IMR-90 (cell line): ENCODE results near the gene TSACC. TPM values are rescaled to one million over a fixed set of nuclear protein-coding genes. Genes with fewer than 3 reads are reported as not detected.

Experiments
- ATAC-seq: fragments of 200-7000 bp; cut with Tn5 transposase; 2 replicates; pipeline ENCODE4 v1.9.1; 2020; ENCODE audit warnings: low read depth, mild to moderate bottlenecking, moderate library complexity
- BruUV-seq: library from RNA; stranded (reverse); fragments of 400-500 nt; replicated peaks from 2 replicates; lab custom pipeline; 2021; lab: Mats Ljungman, UMichigan
- CTCF ChIA-PET: fragments of 300-600 bp; formaldehyde crosslinking; extraction: SDS; loops from one replicate; lab custom pipeline; 2021; ENCODE audit warnings: antibody characterized with exemption; lab: Yijun Ruan, JAX
- POLR2A ChIA-PET: fragments of 300-600 bp; sonication (Branson Sonifier 250); formaldehyde crosslinking; loops from one replicate; lab custom pipeline; 2022; ENCODE audit warnings: antibody characterized with exemption; ENCODE audit not compliant: unreplicated experiment; lab: Charles Lee
- DNase-seq: peaks from one replicate; pipeline ENCODE4 v3.0.0; 2013
- H2AFZ ChIP-seq: replicated peaks from 2 replicates; pipeline ENCODE3; 2013; ENCODE audit warnings: low read length, mild to moderate bottlenecking; ENCODE audit not compliant: poor library complexity
- H2AK5ac ChIP-seq: 2 replicates; pipeline ENCODE4 v1.6.1; 2013; ENCODE audit warnings: low read depth, low read length, inconsistent platforms
- H2AK9ac ChIP-seq: replicated peaks from 2 replicates; pipeline ENCODE3; 2013; ENCODE audit warnings: mild to moderate bottlenecking, low read depth, low read length, moderate library complexity; ENCODE audit not compliant: poor library complexity
- H2BK120ac ChIP-seq: 2 replicates; pipeline ENCODE4 v1.6.1; 2013; ENCODE audit warnings: low read depth, low read length, inconsistent platforms
- H2BK15ac ChIP-seq: 3 replicates; pipeline ENCODE4 v1.6.1; 2013; ENCODE audit warnings: low read depth, low read length, inconsistent platforms
- H2BK20ac ChIP-seq: 2 replicates; pipeline ENCODE4 v1.6.1; 2013; ENCODE audit warnings: low read depth, mild to moderate bottlenecking, inconsistent platforms, low read length, moderate library complexity
- H2BK5ac ChIP-seq: 2 replicates; pipeline ENCODE4 v1.6.1; 2013; ENCODE audit warnings: mild to moderate bottlenecking, low read depth, low read length, inconsistent platforms; ENCODE audit not compliant: poor library complexity, severe bottlenecking
- H3K14ac ChIP-seq: replicated peaks from 2 replicates; pipeline ENCODE4 v1.6.1; 2013; ENCODE audit warnings: low read depth, low read length, inconsistent platforms
- H3K18ac ChIP-seq: 2 replicates; pipeline ENCODE4 v1.6.1; 2013; ENCODE audit warnings: low read depth, low read length, control low read depth
- H3K23ac ChIP-seq: 2 replicates; pipeline ENCODE4 v1.6.1; 2013; ENCODE audit warnings: low read depth, low read length, inconsistent platforms
- H3K27ac ChIP-seq: 2 replicates; pipeline ENCODE4 v1.5.1; 2013; ENCODE audit warnings: mild to moderate bottlenecking, control low read depth, low read length; ENCODE audit not compliant: insufficient read depth
- H3K27me3 ChIP-seq: 2 replicates; pipeline ENCODE4 v1.6.1; 2013; ENCODE audit warnings: low read length; ENCODE audit not compliant: control insufficient read depth, insufficient read depth
- H3K36me3 ChIP-seq: 2 replicates; pipeline ENCODE4 v1.6.1; 2013; ENCODE audit warnings: low read length, mixed read lengths; ENCODE audit not compliant: control insufficient read depth, insufficient read depth
- H3K4ac ChIP-seq: 2 replicates; pipeline ENCODE4 v1.6.1; 2013; ENCODE audit warnings: low read depth, low read length, inconsistent platforms
- H3K4me1 ChIP-seq: 2 replicates; pipeline ENCODE4 v1.6.1; 2013; ENCODE audit warnings: low read length, mixed read lengths; ENCODE audit not compliant: control insufficient read depth, insufficient read depth
- H3K4me2 ChIP-seq: 2 replicates; pipeline ENCODE4 v1.6.1; 2013; ENCODE audit warnings: low read depth, mild to moderate bottlenecking, control low read depth, low read length, moderate library complexity
- H3K4me3 ChIP-seq: 2 replicates; pipeline ENCODE4 v1.5.1; 2013; ENCODE audit warnings: low read depth, mild to moderate bottlenecking, control low read depth, low read length, moderate library complexity; ENCODE audit not compliant: insufficient read depth
- H3K56ac ChIP-seq: 2 replicates; pipeline ENCODE4 v1.6.1; 2013; ENCODE audit warnings: low read length, inconsistent platforms; ENCODE audit not compliant: insufficient read depth; ENCODE audit errors: extremely low read depth
- H3K79me1 ChIP-seq, 2 experiments: 2 replicates each; pipeline ENCODE4 v1.6.1; 2013; ENCODE audit warnings: low read length in 2 of 2, inconsistent platforms in 1 of 2, low read depth in 1 of 2
- H3K9ac ChIP-seq: 2 replicates; pipeline ENCODE4 v1.6.1; 2013; ENCODE audit warnings: low read depth, low read length, control low read depth
- H3K9me1 ChIP-seq: 2 replicates; pipeline ENCODE4 v1.6.1; 2013; ENCODE audit warnings: low read length, inconsistent platforms; ENCODE audit not compliant: insufficient read depth
- H3K9me3 ChIP-seq: 2 replicates; pipeline ENCODE4 v1.6.1; 2013; ENCODE audit warnings: low read length; ENCODE audit not compliant: control insufficient read depth, insufficient read depth
- H4K20me1 ChIP-seq: 2 replicates; pipeline ENCODE4 v1.6.1; 2013; ENCODE audit warnings: low read length, inconsistent platforms; ENCODE audit not compliant: insufficient read depth
- H4K5ac ChIP-seq: 2 replicates; pipeline ENCODE4 v1.6.1; 2013; ENCODE audit warnings: mild to moderate bottlenecking, low read depth, low read length, control low read depth
- H4K8ac ChIP-seq, 2 experiments: 2 replicates each; pipeline ENCODE4 v1.6.1; 2013; ENCODE audit warnings: low read depth in 2 of 2, low read length in 2 of 2, control low read depth in 1 of 2, inconsistent platforms in 1 of 2
- H4K91ac ChIP-seq: 2 replicates; pipeline ENCODE4 v1.6.1; 2013; ENCODE audit warnings: low read depth, low read length, inconsistent platforms; ENCODE audit not compliant: insufficient read depth
- MAZ ChIP-seq: IDR thresholded peaks from 2 replicates; pipeline ENCODE4 v1.6.1; 2012; ENCODE audit warnings: low read depth, mild to moderate bottlenecking, low read length, improper control_type of control experiment, moderate library complexity, borderline replicate concordance
- MXI1 ChIP-seq: IDR thresholded peaks from 2 replicates; pipeline ENCODE4 v1.6.1; 2012; ENCODE audit warnings: low read depth, mild to moderate bottlenecking, low read length, moderate library complexity, borderline replicate concordance
- NFE2L2 ChIP-seq: fragments of 150-350 bp; IDR thresholded peaks from 2 replicates; pipeline ENCODE4 v1.6.1; 2016; ENCODE audit warnings: low read depth, mild to moderate bottlenecking, low read length
- RAD21 ChIP-seq: IDR thresholded peaks from 2 replicates; pipeline ENCODE4 v1.6.1; 2012; ENCODE audit warnings: low read length, improper control_type of control experiment
- RCOR1 ChIP-seq: IDR thresholded peaks from 2 replicates; pipeline ENCODE4 v1.6.1; 2012; ENCODE audit warnings: mild to moderate bottlenecking, low read length, improper control_type of control experiment; ENCODE audit not compliant: insufficient replicate concordance
- RFX5 ChIP-seq: IDR thresholded peaks from 2 replicates; pipeline ENCODE4 v1.8.0; 2012; ENCODE audit warnings: low read depth, mild to moderate bottlenecking, low read length, moderate library complexity
- USF2 ChIP-seq: fragments of 150-350 bp; IDR thresholded peaks from 2 replicates; pipeline ENCODE4 v1.6.1; 2017; ENCODE audit warnings: mild to moderate bottlenecking, antibody characterized with exemption, low read length, low read depth
- dilution Hi-C: fragments of 300-500 bp; cut with HindIII; formaldehyde crosslinking; loops from one replicate; pipeline ENCODE4 v1.14.3; 2018; ENCODE audit warnings: low sequenced_read_pairs; ENCODE audit not compliant: unreplicated experiment
- in situ Hi-C: fragments of 300-500 bp; cut with MboI; formaldehyde crosslinking; loops from 3 replicates; pipeline ENCODE4 v1.14.3; 2019; ENCODE audit warnings: low sequenced_read_pairs, inconsistent platforms, mixed read lengths
- intact Hi-C: fragments of 100-400 bp; cut with micrococcal nuclease; formaldehyde crosslinking; loops from 2 replicates; pipeline ENCODE4 v1.10.0; 2022
- polyA plus RNA-seq, 3 experiments: library from polyadenylated mRNA; depleted of rRNA; stranded (reverse); fragments of >200 nt; gene quantifications; 2 replicates each; pipeline ENCODE4 v1.2.3, GENCODE V29; 2012; ENCODE audit warnings: low replicate concordance in 1 of 3
- total RNA-seq: library from RNA; depleted of rRNA; stranded (reverse); fragments of >200 nt; gene quantifications from 2 replicates; pipeline ENCODE4 v1.2.3, GENCODE V29; 2012

TSACC gene
- total and polyA plus RNA-seq, 2 of the 4 experiments (the other 2 are of a cell fraction): 0.75 TPM; not detected in 1

- no peak overlapping the region for H4K8ac ChIP-seq
- no peak overlapping the region for H2BK20ac ChIP-seq
- H2AK5ac ChIP-seq: no peak overlapping the region
- no peaks in the 10 kb centered on the region for H3K36me3 ChIP-seq
- POLR2A ChIA-PET: no interaction called here
- H2BK5ac ChIP-seq: no peak overlapping the region
- no peak overlapping the region for H3K4me2 ChIP-seq
- no peaks in the 10 kb centered on the region for H3K9me1 ChIP-seq
- H4K91ac ChIP-seq: no peak overlapping the region
- DNase-seq: no peak
- no peak overlapping the region for H2BK120ac ChIP-seq
- H3K23ac ChIP-seq: no peak overlapping the region
- no peaks in the 10 kb centered on the region for H3K4me1 ChIP-seq
- ATAC-seq: no peak
- H4K5ac ChIP-seq: no peak overlapping the region
- intact Hi-C loops (no loop called here), dilution Hi-C loops (no loop called here), in situ Hi-C loops (no loop called here)
- peaks cover 71% of the 10 kb centered on the region for H3K27me3 ChIP-seq
- H3K14ac ChIP-seq: no peak overlapping the region
- H3K9ac ChIP-seq: no peak overlapping the region
- H3K27ac ChIP-seq: no peak overlapping the region
- no peak overlapping the region for H3K56ac ChIP-seq
- no peak overlapping the region for H2AFZ ChIP-seq
- no peak overlapping the region for H2BK15ac ChIP-seq
- H4K20me1 ChIP-seq: no peaks in the 10 kb centered on the region
- CTCF ChIA-PET: interaction anchor here (0.6 to 1.4 kb wide), 2 partner anchors 7 to 268 kb away, joined by 3 to 4 read pairs; no protein-coding TSS in a partner anchor
- H3K4ac ChIP-seq: no peak overlapping the region
- no peak overlapping the region for H2AK9ac ChIP-seq
- no peak overlapping the region for H3K18ac ChIP-seq
- no peaks in the 10 kb centered on the region for H3K79me1 ChIP-seq
- no peaks in the 10 kb centered on the region for H3K9me3 ChIP-seq
- BruUV-seq: no TSS peak
- TF ChIP-seq MXI1 (no peak), MAZ (no peak), NFE2L2 (no peak), RFX5 (no peak), RCOR1 (no peak), USF2 (no peak), RAD21 (no peak)
- H3K4me3 ChIP-seq: no peak overlapping the region
Observed at GRCh38 chr1:156393095-156393494, 54.8 kb downstream of the TSACC start.
